Stimulated activated naive CD8-positive, alpha-beta T cell treated with anti-CD3 and anti-CD28 coated beads, Interleukin-15, Interleukin-2, amounts not matched to agents 100 ng/mL and 50 ng/mL, for 24 hours (primary cell): ENCODE results near the gene CDC42BPB.

Source experiments
- H3K27ac Mint-ChIP-seq: one replicate; pipeline ENCODE4 v1.8.0; 2021; ENCODE audit warnings: mild to moderate bottlenecking, mixed read lengths
- H3K27me3 Mint-ChIP-seq: one replicate; pipeline ENCODE4 v1.8.0; 2021; ENCODE audit warnings: mixed read lengths
- H3K36me3 Mint-ChIP-seq: one replicate; pipeline ENCODE4 v1.8.0; 2021; ENCODE audit warnings: low read depth, mixed read lengths
- H3K4me1 Mint-ChIP-seq: one replicate; pipeline ENCODE4 v1.8.0; 2021; ENCODE audit warnings: low read depth, mixed read lengths
- H3K4me3 Mint-ChIP-seq: one replicate; pipeline ENCODE4 v1.8.0; 2021; ENCODE audit warnings: mild to moderate bottlenecking, mixed read lengths
- H3K9me3 Mint-ChIP-seq: one replicate; pipeline ENCODE4 v1.8.0; 2021; ENCODE audit warnings: mixed read lengths

The CDC42BPB gene

GRCh38 chr14:103099081-103099732 lies 41.9 kb upstream of the CDC42BPB start:
- Mint-ChIP-seq H3K27ac (no peak overlapping the region), H3K27me3 (peaks cover 18% of the 10 kb centered on the region), H3K9me3 (no peaks in the 10 kb centered on the region), H3K36me3 (no peaks in the 10 kb centered on the region), H3K4me3 (no peak overlapping the region), H3K4me1 (no peaks in the 10 kb centered on the region)

GRCh38 chr14:103097994-103098957 lies 40.9 kb upstream of the CDC42BPB start:
- peaks cover 14% of the 10 kb centered on the region for H3K27me3 Mint-ChIP-seq
- H3K9me3 Mint-ChIP-seq, result no peaks in the 10 kb centered on the region
- H3K4me3 Mint-ChIP-seq, result no peak overlapping the region
- no peaks in the 10 kb centered on the region for H3K36me3 Mint-ChIP-seq
- H3K27ac Mint-ChIP-seq, result no peak overlapping the region
- H3K4me1 Mint-ChIP-seq, result no peaks in the 10 kb centered on the region

- Mint-ChIP-seq H3K36me3 (no peaks in the 10 kb centered on the region), H3K4me1 (no peaks in the 10 kb centered on the region), H3K9me3 (no peaks in the 10 kb centered on the region), H3K4me3 (no peak overlapping the region), H3K27ac (no peak overlapping the region), H3K27me3 (peaks cover 7% of the 10 kb centered on the region)
Measured at GRCh38 chr14:103097244-103097993, 40.1 kb upstream of the CDC42BPB start.

- no peaks in the 10 kb centered on the region for H3K9me3 Mint-ChIP-seq
- H3K4me3 Mint-ChIP-seq, result no peak overlapping the region
- H3K36me3 Mint-ChIP-seq, result no peaks in the 10 kb centered on the region
- peaks cover 4% of the 10 kb centered on the region for H3K27me3 Mint-ChIP-seq
- H3K4me1 Mint-ChIP-seq, result no peaks in the 10 kb centered on the region
- H3K27ac Mint-ChIP-seq, result no peak overlapping the region
Measured at GRCh38 chr14:103096387-103096786, 39.0 kb upstream of the CDC42BPB start.

GRCh38 chr14:103095210-103095778 lies 37.9 kb upstream of the CDC42BPB start:
- no peaks in the 10 kb centered on the region for H3K36me3 Mint-ChIP-seq
- no peaks in the 10 kb centered on the region for H3K27me3 Mint-ChIP-seq
- peaks cover 4% of the 10 kb centered on the region for H3K4me1 Mint-ChIP-seq
- no peak overlapping the region for H3K4me3 Mint-ChIP-seq
- H3K27ac Mint-ChIP-seq, result no peak overlapping the region
- no peaks in the 10 kb centered on the region for H3K9me3 Mint-ChIP-seq

GRCh38 chr14:103094406-103095209 lies 37.3 kb upstream of the CDC42BPB start, which contains the start of gene EXOC3L4:
EXOC3L4 (plus strand) TSS chr14:103094725; CDS start chr14:103100220, 5,495 bp downstream.
- H3K27me3 Mint-ChIP-seq, result no peaks in the 10 kb centered on the region
- no peak within 1 kb of the TSS for H3K4me3 Mint-ChIP-seq
- no peaks in the 10 kb centered on the region for H3K36me3 Mint-ChIP-seq
- no peak within 1 kb of the TSS for H3K27ac Mint-ChIP-seq
- H3K9me3 Mint-ChIP-seq, result no peaks in the 10 kb centered on the region
- peaks cover 4% of the 10 kb centered on the region for H3K4me1 Mint-ChIP-seq

GRCh38 chr14:103093856-103094405 lies 36.6 kb upstream of the CDC42BPB start:
- H3K27ac Mint-ChIP-seq, result no peak overlapping the region
- H3K27me3 Mint-ChIP-seq, result no peaks in the 10 kb centered on the region
- no peak overlapping the region for H3K4me3 Mint-ChIP-seq

GRCh38 chr14:103091883-103092222 lies 34.5 kb upstream of the CDC42BPB start:
- no peak overlapping the region for H3K27ac Mint-ChIP-seq
- no peaks in the 10 kb centered on the region for H3K9me3 Mint-ChIP-seq
- peaks cover 4% of the 10 kb centered on the region for H3K4me1 Mint-ChIP-seq
- H3K4me3 Mint-ChIP-seq, result peak overlapping the region; percentile 13
- H3K36me3 Mint-ChIP-seq, result no peaks in the 10 kb centered on the region
- peaks cover 2% of the 10 kb centered on the region for H3K27me3 Mint-ChIP-seq

More at GRCh38 chr14:103093856-103094405, 36.6 kb upstream of the CDC42BPB start:
- Mint-ChIP-seq H3K36me3 (no peaks in the 10 kb centered on the region), H3K4me1 (peaks cover 4% of the 10 kb centered on the region), H3K9me3 (no peaks in the 10 kb centered on the region)

GRCh38 chr14:103091041-103091882 lies 33.9 kb upstream of the CDC42BPB start:
- H3K4me3 Mint-ChIP-seq, result peak overlapping the region; percentile 37
- no peak overlapping the region for H3K27ac Mint-ChIP-seq
- peaks cover 2% of the 10 kb centered on the region for H3K27me3 Mint-ChIP-seq
- H3K36me3 Mint-ChIP-seq, result no peaks in the 10 kb centered on the region
- no peaks in the 10 kb centered on the region for H3K9me3 Mint-ChIP-seq
- peaks cover 4% of the 10 kb centered on the region for H3K4me1 Mint-ChIP-seq

GRCh38 chr14:103090481-103091020 lies 33.2 kb upstream of the CDC42BPB start:
- peaks cover 4% of the 10 kb centered on the region for H3K27me3 Mint-ChIP-seq
- H3K27ac Mint-ChIP-seq, result no peak overlapping the region
- H3K4me3 Mint-ChIP-seq, result peak overlapping the region; percentile 37
- H3K9me3 Mint-ChIP-seq, result no peaks in the 10 kb centered on the region
- H3K36me3 Mint-ChIP-seq, result no peaks in the 10 kb centered on the region
- peaks cover 4% of the 10 kb centered on the region for H3K4me1 Mint-ChIP-seq

- Mint-ChIP-seq H3K9me3 (no peaks in the 10 kb centered on the region), H3K27ac (no peak overlapping the region), H3K4me1 (peaks cover 4% of the 10 kb centered on the region), H3K27me3 (peaks cover 7% of the 10 kb centered on the region), H3K4me3 (no peak overlapping the region), H3K36me3 (no peaks in the 10 kb centered on the region)
Measured at GRCh38 chr14:103089386-103090335, 32.3 kb upstream of the CDC42BPB start.

- Mint-ChIP-seq H3K4me1 (peaks cover 4% of the 10 kb centered on the region), H3K9me3 (no peaks in the 10 kb centered on the region), H3K27me3 (peaks cover 10% of the 10 kb centered on the region), H3K4me3 (no peak overlapping the region), H3K27ac (no peak overlapping the region), H3K36me3 (no peaks in the 10 kb centered on the region)
Measured at GRCh38 chr14:103088921-103089320, 31.6 kb upstream of the CDC42BPB start.
